GM21576 (cell line): ENCODE measurements around the gene PTBP1.

Experiments used
- ATAC-seq: cut with Tn5 transposase; IDR thresholded peaks from one replicate; pipeline ENCODE4 v1.9.1; 2021; ENCODE audit warnings: mild to moderate bottlenecking, moderate library complexity; ENCODE audit not compliant: unreplicated experiment

PTBP1 gene

DNA sequence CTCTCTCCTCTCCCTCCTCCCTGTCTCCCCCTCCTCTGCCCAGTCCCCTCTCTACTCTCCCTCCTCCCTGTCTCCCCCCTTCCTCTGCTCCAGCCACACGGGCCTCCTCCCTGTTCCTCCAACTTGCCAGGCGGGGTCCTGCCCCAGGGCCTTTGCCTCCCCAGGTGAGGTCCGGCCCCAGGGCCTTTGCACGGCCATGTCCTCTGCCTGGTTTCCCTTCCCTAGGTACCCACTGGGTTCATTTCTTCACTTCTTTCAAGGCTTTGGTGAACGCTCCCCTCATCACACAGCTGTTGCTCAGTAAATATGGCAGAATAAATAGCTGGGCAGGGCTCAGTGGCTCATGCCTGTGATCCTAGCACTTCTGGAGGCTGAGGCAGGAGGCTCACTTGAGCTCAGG, 25.2 kb upstream of the PTBP1 start:
- ATAC-seq = no peak

DNA sequence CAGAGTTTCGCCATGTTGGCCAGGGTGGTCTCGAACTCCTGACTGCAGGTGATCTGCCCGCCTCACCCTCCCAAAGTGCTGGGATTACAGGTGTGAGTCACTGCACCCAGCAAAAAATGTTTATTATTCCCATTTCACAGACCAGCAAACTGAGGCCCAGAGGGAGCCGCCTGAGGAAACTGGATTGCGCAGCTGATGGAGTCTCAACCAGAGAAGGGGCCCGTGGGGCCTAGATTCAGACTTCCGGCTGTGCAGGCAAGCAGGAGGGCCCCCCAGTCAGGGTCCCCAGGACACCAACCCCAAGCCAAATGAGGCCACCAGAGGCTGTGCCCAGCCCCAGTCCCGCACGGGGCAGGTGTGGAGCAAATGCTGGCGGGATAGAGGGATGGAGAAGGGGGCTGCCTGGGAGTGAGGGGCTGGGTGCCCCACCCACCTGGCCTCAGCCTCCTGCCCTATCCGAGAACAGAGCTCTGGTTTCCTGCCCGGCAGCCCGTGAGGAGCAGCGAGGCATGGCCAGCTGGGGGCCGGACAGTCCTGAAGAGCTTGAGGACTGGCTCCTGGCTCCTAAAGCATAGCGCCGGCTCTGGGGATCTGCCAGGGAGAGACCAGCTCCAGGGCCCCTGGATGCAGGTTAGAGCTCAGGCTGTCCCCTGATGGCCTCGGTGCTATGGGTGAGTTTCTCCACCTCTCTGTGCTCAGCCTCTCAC, 24.4 kb upstream of the PTBP1 start:
- ATAC-seq = no peak

DNA sequence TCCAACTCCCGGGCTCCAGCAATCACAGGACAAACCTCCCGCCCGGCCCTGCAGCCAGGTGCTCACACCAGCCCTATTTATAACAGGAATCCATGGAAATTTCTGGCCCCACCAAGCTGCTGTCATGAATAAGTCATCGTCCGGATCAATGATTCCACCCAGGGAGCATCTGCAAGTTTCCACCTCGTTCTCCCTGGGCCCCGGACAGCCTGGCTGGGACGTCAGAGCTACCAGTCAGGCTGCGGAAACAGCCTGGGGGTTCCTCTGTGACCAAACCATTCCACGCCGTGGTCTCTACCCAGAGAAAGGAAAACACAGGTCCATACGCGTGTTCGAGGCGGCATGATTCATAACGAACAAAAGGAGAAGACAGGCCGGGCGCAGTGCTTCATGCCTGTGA, 20.7 kb upstream of the PTBP1 start:
- ATAC-seq = no peak

DNA sequence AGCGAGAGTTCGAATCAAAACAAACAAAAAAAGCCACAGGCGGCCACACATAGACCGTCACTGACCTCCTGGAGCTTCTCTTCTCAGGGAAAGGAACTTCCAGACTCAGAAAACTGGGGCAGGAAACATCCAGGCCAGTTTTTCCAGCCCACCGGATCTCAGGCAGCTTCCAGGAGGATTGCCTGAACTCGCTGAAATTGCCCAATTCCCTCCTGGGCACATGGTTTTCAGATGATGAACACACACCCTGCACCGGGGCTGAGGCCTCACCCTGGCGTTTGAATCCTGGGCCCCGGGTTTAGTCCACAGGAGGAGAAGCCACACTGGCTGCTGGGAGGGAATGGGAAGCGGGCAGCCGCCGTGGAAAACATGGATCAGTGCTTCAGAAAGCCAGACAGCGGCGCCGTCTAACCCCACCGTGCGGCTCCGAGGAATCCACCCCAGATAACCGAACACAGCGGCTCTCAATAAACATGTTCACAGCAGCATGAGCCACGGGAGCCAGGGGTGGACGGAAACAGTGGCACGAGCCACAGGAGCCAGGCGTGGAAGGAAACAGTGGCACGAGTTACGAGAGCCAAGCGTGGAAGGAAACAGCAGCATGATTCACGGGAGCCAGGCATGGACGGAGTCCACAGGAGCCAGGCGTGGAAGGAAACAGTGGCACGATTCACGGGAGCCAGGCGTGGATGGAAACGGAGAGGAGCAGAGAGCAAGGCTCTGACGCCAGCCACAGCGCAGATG, 18.2 kb upstream of the PTBP1 start:
- ATAC-seq = no peak

DNA sequence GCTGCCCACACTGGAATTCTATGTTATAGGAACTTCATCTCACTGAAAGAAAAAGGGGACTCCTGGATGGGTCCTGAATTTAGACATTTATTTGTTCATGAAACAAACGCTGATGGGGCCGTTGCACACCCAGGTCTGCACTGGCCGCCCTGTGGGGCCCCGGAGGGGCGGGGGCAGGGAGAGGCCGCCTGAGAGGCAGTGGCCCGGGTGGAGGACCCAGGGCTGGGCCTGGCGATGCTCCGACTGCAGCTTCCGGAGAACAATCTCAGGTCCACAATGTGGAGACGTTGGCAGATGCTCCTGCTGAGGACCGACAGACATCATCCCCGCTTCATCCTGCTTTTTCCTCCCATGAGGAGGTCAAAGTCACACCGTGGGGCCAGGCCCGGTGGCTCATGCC, 16.3 kb upstream of the PTBP1 start:
- no peak for ATAC-seq

DNA sequence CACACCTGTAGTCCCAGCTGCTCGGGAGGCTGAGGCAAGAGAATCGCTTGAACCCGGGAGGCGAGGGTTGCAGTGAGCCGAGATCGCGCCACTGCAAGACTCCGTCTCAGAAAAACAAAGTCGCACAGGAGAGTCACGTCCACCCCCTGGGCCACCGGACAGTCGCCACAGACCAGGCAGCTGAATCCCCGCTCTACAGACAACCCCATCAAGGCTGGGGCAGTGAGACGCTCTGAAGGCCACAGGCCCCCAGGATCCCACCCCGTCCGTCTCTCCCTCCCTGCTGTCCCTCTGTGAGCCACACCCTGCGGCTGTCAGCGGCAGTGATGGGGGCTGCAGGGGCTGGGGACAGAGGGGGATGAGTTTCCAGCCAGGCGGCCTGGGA, 15.5 kb upstream of the PTBP1 start:
- ATAC-seq = no peak

DNA sequence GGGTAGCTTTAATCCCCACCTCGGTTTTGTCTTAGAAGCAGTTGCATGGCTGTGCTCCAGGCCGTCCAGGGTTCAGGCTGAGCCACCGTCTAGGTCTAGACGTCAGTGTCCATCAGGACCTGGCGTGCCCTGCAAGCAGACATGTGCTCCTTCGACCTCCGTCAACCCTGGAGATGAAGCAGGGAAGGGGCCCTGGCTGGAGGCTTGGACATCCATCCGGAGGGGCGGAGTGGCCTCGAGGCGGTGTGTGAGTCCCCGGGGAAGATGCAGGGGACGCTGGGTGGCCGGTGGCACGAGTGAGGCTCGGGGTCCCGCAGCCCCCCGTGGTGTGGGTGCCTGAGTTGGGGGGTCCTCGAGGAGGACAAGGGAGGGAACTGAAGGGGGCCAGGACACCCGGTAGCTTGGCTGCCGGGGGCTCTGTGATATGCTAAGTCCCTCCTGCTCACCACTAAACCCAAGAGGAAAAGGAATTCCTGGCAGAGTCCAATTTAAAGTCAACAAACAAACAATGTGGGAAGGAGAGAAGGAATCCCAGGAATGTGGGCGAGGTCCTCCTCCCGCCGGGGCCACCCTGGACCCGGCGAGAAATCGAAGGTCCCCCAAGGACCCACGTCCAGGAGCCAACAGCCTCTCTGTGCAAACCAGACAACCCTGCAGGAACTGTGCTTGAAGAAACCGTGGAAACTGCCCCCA, 14.9 kb upstream of the PTBP1 start:
- ATAC-seq = no peak

DNA sequence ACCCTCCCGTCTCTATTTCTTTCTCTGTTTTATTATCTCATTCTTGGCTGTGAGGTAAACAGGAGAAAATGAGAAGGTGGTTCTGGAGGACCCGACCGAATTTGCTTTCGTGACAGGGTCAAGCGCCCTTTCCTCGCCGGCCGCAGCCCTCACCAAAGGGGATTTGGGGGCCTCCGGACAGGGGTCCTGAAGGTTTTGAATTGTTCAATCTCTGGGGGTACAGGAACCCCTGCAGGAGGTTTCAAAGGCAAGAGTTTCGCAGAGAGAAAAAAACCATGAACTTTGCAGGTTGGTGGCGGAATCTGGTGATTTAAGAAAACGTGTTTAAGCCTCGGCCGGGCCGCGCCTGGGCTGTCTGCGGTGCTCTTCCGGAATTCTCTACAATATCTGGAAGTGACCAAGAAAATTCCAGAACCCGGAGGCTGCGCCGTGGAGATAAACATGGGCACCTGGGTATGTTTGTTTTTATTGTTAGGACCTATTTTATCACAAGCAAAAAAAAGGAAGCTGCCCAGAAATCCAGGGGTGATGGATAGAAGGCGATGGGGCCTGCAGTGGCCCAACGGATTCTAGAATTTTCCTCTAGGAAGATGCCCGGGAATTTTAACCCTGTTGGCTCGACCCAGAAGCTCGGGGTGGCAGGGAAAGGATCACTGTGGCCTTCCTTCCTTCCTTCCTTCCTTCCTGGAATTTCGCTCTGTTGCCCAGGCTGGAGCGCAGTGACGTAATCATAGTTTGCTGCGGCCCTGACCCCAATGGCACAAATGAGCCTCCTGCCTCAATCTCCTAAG, 14.2 kb upstream of the PTBP1 start:
- ATAC-seq = no peak

DNA sequence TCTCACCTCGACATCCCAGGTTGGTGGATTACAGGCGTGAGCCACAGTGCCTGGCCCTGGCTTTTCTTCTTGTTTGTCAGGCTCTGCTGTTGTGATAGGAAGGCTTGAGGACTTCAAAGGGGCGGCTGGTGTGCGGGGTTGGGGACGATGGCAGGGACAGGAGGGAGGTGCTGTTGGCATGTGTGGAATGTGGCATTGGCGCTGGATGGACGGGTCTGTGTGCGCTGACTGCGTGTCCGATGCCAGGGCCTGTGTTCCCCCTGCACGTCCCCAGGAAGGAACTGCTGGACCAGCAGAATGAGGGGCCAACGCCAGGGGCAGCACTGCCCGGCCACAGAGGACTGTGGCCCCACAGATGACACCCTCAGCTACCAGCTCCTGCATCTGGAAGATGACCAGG, 12.7 kb upstream of the PTBP1 start:
- ATAC-seq = no peak

DNA sequence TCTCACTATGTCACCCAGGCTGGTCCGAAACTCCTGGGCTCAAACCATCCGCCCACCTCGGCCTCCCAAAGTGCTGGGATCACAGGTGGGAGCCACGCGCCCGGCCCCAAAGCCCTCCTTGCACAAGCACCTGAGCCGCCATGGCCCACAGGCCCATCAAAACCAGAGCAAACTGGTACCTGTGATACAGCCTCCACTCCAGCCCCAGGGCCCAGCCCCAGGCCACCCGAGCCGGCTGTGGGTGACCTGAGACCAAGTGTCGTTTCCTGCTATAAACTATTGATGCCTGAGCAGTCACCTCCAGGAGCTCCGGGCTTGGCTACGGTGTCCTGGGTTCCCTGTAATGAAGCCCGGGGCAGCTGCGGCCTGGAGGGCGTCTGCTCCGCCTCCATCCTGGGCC, 9.7 kb upstream of the PTBP1 start:
- no peak for ATAC-seq

DNA sequence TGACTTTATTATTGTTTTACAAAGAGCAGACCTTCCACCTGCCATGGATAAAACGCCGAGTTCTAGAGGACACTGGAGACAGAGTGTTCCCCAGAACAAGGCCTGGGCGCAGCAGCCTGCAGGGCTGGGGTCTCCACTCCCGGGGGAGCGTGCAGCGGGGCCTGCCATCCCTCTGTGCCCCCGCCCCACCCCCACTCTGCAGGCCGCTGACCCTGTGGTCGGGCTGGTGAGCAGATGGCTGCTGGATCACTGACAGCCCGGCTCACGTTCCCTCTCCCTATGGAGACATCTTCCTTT, 8.6 kb upstream of the PTBP1 start:
- ATAC-seq = no peak

DNA sequence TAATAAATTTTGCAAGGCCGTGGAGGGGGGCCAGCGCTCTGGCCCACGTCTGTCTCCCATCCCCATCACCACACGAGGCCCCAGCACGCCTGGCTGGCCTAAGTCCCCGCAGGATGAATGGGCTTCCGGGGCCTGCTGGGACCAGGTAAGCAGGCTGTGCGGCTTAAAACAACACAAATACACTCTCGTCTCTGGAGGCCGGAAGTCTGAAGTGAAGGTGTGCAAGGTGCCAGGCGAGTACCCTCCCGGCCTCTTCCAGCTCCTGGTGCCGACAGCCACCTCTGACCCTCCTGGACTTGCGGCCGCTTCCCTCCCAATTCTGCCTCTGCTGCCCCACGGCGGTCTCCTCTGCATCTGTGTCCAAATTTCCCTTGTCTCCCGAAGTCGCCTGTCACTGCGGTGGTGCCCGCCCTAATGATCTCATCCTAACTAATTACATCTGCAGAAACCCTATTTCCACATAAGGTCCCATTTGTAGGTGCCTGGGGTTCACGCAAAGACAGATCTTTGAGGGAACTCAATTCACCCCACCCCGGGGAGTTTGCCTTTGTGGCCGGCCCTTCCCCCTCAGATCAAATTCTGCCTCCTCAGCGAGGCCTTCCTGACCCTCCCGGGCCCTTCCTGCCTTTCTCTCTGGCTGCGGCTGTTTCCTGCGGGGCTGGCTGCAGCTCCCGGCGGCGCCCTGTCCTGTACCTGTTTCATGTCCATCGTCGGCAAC, 8.1 kb upstream of the PTBP1 start:
- ATAC-seq = no peak

DNA sequence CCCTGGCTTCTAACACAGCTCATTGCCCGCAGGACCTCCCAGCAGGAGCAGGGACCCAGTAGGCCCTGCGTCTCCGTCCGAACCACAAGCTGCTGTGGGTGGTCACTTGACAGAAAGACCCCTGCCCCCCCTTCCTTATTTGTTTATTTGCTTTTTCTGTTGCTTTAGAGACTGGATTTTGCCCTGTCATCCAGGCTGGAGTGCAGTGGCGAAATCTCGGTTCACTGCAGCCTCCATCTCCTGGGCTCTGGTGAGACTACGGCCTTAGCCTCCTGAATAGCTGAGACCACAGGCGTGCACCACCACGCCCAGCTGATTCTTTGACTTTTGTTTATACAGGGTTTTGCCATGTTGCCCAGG, 7.6 kb upstream of the PTBP1 start:
- ATAC-seq = no peak

DNA sequence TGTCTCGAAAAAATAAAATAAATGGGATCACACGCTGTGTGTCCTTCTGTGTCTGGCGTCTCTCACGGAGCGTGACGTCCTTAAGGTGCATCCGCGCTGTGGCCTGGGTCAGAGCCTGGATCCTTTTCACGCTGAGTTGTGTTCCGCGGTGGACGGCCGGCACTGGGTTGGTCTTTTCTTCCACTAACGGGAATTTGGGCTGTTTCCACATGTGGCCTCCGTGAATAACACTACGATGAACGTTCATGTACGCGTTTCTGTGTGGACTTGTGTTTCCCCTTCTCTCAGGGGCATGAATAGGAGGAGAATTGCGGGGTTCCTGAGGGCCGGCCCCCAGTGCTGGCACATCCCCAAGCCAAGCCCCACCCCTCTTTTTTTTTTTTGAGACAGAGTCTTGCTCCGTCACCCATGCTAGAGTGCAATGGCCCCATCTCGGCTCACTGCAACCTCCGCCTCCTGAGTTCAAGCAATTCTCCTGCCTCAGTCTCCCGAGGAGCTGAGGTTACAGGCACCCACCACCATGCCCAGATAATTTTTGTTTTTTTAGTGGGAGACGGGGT, 6.2 kb upstream of the PTBP1 start:
- no peak for ATAC-seq

DNA sequence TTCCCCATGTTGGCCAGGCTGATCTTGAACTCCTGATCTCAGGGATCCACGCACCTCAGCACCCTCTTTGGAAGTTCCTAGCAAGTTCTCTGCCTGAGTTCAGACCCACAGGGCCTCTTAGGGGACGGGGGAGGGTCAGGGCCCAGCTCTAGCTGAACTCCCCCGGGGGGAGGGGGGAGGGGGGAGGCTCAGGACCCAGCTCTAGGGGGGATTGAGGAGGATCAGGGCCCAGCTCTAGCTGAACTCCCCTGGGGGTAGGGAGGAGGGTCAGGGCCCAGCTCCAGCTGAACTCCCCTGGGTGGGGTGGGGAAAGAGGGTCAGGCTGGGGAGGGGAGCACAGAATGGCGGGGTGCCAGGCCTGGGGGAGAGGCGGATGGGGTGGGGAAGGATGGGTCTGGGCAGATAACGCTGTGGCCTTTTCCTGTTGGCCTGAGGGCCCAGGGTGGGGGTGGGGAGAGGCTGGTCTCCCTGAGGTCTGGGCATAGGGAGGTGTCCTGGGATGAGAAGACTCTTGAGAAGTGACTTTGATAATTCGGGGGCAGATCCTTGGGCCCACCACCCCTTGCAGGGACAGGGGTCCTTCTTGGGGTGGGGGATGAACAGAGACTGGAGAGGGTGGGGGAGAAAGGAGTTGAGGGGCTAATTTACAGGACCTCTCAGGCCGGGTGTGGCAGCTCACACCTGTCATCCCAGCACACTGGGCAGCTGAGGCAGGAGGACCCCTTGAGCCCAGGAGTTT, 5.5 kb upstream of the PTBP1 start:
- no peak for ATAC-seq

DNA sequence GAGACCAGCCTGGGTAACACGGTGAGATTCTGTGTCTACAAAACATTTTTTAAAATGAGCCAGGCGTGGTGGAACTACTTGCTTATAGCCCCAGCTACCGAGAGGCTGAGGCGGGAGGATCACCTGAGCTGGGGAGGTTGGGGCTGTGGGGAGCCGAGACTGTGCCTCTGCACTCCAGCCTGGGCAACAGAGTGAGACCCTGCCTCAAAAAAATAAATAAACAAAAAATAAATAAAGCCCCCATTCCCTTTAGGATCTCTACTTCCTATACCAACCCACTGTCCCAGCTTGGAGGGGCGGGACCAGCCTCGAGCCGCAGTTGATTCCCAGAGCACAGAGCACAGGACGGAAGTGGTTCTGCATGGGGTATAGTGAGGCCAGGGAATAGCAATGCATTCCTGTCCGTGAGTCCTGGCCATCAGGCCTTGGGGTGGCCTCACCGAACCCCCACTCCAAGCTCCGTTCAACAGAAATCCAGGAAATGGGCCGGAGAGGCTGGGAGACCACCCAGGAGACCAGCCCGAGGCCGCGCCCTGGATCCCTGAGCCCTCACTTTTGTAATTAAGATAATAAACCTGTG, 4.9 kb upstream of the PTBP1 start:
- ATAC-seq = no peak

DNA sequence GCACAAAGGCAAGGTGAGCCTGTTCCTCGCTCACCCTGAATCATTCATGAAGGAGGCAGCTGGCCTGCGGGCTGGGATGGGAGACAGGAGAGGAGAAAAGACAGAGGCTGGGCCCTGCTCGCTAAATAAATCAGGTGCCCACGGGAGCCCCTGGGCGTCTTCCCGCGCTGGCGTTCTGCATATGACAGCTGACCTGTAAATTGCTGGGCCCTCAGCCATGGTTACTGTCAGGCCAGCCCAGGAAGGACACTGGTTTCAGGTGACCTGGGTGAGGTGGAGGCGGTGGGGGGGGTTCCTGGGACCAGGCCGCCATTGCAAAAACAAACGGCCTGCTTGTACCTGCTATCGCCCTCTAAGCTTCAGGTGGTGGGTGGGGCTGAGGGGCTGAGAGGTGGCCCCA, 3.4 kb upstream of the PTBP1 start:
- ATAC-seq = no peak

DNA sequence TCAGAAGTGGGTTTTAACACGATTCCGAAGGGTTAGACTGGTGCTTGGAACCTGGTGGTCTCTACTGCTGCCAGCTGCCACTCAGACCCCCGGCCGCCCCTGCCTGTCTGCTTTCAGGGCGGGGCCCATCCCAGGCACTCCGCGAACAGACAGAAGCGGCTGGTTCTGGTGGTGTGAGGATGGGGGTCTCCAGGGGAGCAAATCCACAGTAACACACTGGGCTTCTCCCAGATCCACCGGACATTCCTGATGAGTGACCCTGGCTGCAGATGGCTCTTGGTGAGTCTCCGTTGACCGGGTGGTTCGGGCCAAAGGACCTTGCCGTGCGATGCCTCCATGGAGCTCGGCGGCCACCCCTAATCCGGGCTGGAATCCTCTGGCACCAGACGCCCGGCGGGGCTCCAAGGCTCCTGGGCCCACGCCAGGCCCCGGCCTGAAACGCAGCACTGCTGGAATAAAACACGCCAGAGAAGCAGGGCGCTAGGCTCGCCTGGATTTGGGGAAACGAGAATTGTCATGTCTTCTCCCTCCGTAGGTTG, 2.1 kb upstream of the PTBP1 start:
- ATAC-seq = no peak
